Femur (tissue), 1 donor: ENCODE measurements around the gene MPDZ.
A peak's percentile ranks its signal among the peaks of the same experiment; 100 is the strongest.

ENCODE experiments used
- DNase-seq: peaks from one replicate; pipeline ENCODE4 v3.0.0-alpha.2; 2017

MPDZ gene, protein sequence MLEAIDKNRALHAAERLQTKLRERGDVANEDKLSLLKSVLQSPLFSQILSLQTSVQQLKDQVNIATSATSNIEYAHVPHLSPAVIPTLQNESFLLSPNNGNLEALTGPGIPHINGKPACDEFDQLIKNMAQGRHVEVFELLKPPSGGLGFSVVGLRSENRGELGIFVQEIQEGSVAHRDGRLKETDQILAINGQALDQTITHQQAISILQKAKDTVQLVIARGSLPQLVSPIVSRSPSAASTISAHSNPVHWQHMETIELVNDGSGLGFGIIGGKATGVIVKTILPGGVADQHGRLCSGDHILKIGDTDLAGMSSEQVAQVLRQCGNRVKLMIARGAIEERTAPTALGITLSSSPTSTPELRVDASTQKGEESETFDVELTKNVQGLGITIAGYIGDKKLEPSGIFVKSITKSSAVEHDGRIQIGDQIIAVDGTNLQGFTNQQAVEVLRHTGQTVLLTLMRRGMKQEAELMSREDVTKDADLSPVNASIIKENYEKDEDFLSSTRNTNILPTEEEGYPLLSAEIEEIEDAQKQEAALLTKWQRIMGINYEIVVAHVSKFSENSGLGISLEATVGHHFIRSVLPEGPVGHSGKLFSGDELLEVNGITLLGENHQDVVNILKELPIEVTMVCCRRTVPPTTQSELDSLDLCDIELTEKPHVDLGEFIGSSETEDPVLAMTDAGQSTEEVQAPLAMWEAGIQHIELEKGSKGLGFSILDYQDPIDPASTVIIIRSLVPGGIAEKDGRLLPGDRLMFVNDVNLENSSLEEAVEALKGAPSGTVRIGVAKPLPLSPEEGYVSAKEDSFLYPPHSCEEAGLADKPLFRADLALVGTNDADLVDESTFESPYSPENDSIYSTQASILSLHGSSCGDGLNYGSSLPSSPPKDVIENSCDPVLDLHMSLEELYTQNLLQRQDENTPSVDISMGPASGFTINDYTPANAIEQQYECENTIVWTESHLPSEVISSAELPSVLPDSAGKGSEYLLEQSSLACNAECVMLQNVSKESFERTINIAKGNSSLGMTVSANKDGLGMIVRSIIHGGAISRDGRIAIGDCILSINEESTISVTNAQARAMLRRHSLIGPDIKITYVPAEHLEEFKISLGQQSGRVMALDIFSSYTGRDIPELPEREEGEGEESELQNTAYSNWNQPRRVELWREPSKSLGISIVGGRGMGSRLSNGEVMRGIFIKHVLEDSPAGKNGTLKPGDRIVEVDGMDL (N-terminal part only)

GRCh38 chr9:13279284-13280141, at the start of gene MPDZ:
MPDZ (minus strand) TSS chr9:13279692; CDS start chr9:13250315, 29,377 bp downstream.
- peak; percentile 85 for DNase-seq

DNA sequence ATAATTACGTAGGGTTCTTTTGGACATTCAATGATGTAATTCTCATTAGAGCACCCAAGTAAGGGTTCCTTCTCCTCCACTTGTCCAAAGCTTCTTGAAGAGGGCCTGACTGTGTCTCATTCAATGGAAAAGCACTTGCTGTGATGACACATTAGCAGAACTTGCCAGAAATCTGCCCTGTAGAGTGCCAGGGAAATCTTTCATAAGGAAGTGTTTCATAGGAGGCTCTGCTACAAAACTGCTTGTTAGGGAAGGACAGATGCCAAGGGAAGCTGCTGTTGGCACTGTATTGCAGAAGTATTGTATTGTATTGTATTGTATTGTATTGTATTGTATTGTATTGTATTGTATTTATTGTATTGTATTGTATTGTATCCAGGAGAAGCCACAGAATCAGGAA, 45.5 kb upstream of the MPDZ start:
- no peak for DNase-seq

DNA sequence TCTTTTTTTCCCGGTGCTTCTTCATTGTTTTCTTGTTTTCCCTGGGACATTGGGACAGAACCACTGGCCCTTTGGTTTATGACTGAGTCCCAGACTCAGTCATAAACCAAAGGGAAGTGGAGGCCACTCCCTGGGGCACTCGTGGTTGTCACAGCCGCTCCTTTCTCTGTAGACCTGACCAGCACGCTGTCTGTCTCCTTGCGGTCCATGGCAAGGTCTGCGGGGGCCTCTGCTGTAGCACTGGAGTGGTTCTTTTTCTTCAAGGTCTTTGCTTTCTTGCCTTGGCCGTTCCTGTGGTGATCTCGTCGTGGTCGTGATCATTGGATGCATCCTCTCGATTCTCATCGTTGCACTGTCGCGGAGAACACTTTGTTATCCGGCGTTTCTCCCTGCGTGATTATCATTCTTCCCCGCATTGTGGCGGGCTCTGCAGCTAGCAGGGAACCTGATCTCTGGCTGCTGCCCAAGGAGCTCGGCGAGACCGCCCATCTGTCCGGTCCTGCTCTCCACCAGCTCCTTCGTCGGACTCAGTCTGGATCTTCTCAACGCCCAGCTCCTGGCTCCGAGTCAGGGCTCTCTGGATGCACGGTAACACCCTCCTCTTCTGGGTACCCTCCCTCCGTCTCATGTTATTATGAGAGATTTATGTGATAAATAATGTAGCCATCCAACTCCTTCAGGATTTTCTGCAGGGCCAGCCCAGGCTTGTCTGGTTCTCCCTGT, 43.5 kb upstream of the MPDZ start:
- no peak for DNase-seq

DNA sequence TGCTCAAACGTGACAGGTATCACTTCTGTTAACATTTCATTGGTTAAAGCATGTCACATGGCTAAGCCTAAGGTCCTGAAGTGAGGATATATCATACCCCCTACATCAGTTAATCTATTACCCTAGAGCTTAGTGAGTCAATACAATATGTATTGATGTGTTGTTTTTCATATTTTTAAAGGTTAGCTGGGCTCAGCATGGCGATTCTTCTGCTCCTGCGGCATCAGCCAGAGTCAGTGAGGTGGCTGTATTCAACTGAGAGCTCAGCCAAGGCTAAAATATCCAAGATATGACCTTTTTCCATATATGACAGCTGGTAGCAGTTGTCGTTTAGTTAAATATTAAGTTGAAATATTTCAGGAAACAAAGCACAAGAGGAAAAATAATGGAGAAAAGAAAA, 38.5 kb upstream of the MPDZ start:
- no peak for DNase-seq

DNA sequence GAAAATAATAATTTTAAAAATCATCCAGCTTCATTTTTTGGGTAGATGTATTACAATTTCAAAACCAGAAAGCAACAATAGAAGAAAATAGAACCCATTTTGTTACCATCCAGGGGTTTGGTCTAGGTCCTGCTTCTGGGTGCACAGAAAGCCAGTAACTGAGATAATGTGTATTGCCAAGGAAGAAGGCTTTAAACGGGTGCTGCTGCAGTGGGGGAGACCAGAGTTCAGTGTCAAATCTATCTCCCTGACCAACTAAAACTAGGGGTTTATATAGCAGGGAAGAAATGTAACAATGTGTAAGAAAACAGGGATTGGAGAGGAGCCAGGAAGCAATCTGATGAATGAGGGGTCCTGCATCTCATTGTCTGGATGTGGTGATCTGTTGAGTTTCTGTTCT, 17.5 kb upstream of the MPDZ start:
- DNase-seq: no peak

DNA sequence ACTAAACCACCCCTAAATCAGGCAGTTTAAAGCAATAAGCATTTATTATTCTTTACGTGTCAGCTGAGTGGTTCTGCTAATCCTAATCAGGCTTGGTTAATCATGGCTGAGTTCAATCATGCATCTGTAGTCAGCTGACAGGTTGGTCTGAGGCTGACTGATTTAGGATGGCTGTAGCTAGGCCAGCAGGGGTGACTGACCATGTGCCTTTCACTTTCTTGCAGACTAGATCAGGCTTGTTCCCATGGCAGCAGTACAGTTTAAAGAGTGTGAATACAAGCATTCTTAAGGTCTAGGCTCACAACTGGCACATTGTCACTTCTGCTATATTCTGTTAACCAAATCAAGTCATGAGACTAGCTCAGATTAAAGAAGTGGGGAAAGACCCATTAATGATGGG, 16.1 kb upstream of the MPDZ start:
- DNase-seq: no peak

- DNase-seq: no peak
These were observed 13.3 kb upstream of the MPDZ start for GRCh38 chr9:13292782-13293181.

GRCh38 chr9:13292158-13292557, 12.7 kb upstream of the MPDZ start:
- no peak for DNase-seq

- DNase-seq: no peak
These were observed 12.2 kb upstream of the MPDZ start for GRCh38 chr9:13291718-13292117.

GRCh38 chr9:13284011-13284410, 4.5 kb upstream of the MPDZ start:
- no peak for DNase-seq

DNA sequence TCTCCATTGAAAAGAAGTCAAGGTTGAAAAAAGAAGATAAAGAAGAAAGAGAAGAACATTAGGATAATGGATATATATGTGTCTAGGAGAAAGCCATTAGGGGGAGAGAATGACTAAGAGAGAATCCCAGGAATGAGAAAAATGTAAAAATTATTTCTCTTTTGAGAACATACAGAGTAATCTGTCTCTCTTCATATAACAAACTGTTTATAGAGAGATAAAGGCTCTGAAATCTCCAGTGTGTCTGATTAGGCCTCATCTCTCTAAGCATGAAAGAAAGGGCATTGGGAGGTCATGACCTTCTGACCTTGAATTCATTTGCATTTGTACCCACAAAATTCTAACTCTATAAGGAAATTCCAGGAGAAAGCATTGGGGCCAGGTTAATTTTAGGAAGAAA, 3.5 kb upstream of the MPDZ start:
- DNase-seq: no peak

- DNase-seq: no peak
These were observed 2.0 kb upstream of the MPDZ start for GRCh38 chr9:13281356-13282016.

DNA sequence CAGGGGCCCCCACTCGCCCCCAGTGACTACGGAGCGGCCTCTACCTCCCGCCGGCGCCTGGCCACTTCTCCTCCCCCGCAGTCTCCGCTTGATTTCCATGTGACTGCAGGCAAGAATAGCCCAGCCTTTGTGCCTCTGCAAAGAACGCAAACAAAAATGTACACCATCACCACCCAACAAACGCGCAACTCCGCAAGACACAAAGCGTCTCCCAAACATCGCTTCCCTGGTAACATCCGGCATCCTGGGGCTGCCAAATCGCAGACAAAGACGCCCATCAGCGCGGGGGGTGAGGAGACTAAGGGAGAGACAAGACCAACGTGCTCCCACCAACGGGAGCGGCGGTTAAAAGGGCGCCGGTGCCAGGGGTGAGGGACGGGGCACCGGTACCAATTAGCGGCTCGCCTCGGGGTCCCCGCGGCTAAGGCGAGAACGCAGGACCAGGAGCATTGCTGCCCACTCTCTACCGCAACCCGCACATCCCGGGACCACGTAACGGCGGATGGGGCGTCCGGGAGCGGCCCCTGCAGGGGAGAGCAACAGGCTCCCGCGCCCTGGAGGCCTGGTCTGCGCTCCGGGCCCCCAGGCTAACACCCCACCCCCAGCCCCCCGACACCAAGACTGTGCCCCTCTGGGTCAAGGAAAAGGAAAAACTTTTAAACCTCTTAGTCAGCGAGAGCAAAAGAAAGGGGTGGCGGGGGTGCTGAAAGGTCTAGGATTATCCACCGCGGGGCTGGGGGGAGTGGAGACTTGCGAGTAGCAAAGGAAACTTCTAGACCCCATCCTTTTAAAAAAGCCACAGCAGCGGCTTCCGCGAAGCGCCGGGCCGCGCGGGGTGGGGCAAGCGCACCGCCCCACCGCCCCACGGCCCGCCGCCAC, 885 bp downstream of the MPDZ start:
- peak; percentile 76 for DNase-seq

GRCh38 chr9:13278023-13278367, 1.5 kb downstream of the MPDZ start:
- DNase-seq: no peak

DNA sequence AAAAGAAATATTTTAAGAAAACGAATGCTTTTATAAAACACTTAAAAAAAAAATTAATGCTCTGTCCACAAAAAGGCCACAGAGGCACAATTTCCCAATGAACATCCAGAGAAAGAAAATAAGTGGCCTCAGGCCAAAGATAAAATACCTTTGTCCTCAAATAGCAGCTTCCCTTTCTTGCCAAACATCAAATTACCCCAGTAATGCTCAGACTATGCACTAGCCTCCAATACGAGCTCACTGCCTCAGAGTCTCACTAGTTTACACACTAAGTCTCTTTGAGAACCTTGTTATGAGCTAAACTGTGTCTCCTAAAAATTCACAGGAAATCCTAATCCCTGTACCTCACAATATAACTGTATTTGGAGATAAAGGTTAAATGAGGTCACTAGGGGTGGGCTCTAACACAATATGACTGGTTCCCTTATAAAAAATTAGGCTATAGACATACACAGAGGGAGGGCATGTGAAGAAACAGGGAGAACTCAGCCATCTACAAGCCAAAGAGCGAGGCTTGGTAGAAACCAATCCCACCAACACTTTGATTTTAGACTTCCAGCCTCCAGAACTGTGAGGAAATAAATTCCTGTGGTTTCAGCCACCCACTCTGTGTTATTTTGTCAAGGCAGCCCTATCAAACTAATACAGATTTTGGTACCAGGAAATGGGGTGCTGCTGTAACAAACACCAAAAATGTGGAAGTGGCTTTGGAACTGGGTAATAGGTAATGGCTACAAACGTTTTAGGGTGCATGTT, 4.4 kb downstream of the MPDZ start:
- no peak for DNase-seq

GRCh38 chr9:13270734-13271133, 8.8 kb downstream of the MPDZ start:
- DNase-seq: no peak

- no peak for DNase-seq
These were observed 9.7 kb downstream of the MPDZ start for GRCh38 chr9:13269589-13270452.

- DNase-seq: no peak
These were observed 11.0 kb downstream of the MPDZ start for GRCh38 chr9:13268469-13268868.
